HepG2 (cell line): Measurements from ENCODE around the gene IVD. TPM values are rescaled to one million over a fixed set of nuclear protein-coding genes. Genes with fewer than 3 reads are reported as not detected.

Source experiments
- ATAC-seq: fragments of 200-7000 bp; cut with Tn5 transposase; 3 replicates; pipeline ENCODE4 v1.9.1; 2020; ENCODE audit warnings: mild to moderate bottlenecking, moderate library complexity
- BruUV-seq: library from RNA; stranded (reverse); fragments of 400-500 nt; replicated peaks from 2 replicates; lab custom pipeline; 2021; lab: Mats Ljungman, UMichigan
- CTCF ChIA-PET: fragments of 300-600 bp; formaldehyde crosslinking; extraction: SDS; loops from one replicate; lab custom pipeline; 2021; ENCODE audit warnings: low total read pairs, inconsistent platforms, low intra/inter-chr PET ratio; lab: Yijun Ruan, JAX
- POLR2A ChIA-PET: fragments of 350-600 bp; sonication (Branson Sonifier 250); formaldehyde crosslinking; loops from one replicate; lab custom pipeline; 2020; ENCODE audit warnings: antibody characterized with exemption, inconsistent platforms; lab: Yijun Ruan, JAX
- DNase-seq: peaks from one replicate; pipeline ENCODE4 v3.0.0-alpha.2; 2015; ENCODE audit warnings: low spot score
- FAIRE-seq: peaks from 3 replicates; lab custom pipeline; 2011; peaks lifted over from hg19 to GRCh38; lab: Jason Lieb, UNC
- H2AFZ ChIP-seq: one replicate; pipeline ENCODE4 v1.6.1; 2011; ENCODE audit warnings: low read length, inconsistent platforms
- H3K27ac ChIP-seq: fragments of 300-600 bp; 3 replicates; pipeline ENCODE4 v1.8.0; 2011; ENCODE audit warnings: mixed run types, mild to moderate bottlenecking, mixed read lengths, low read length, inconsistent platforms; ENCODE audit not compliant: insufficient read depth; ENCODE audit errors: extremely low read length
- H3K27me3 ChIP-seq, 2 experiments: fragments of 200-600 bp in 1 of 2; 2 replicates in 1 of 2; 3 replicates in 1 of 2; pipeline versions ENCODE4 v1.6.0 to v1.8.0; 2011; ENCODE audit warnings: low read length in 2 of 2, mild to moderate bottlenecking in 2 of 2, moderate library complexity in 2 of 2, inconsistent platforms in 1 of 2; ENCODE audit not compliant: insufficient read depth in 2 of 2, control insufficient read depth in 1 of 2
- H3K36me3 ChIP-seq, 2 experiments: fragments of 200-600 bp in 1 of 2; replicated peaks in 1 of 2; 2 replicates in 1 of 2; 3 replicates in 1 of 2; pipeline versions ENCODE4 v1.5.1 to v1.8.0; 2011; ENCODE audit warnings: low read length in 2 of 2, inconsistent platforms in 1 of 2; ENCODE audit not compliant: insufficient read depth in 2 of 2, control insufficient read depth in 1 of 2
- H3K4me1 ChIP-seq: 2 replicates; pipeline ENCODE4 v1.5.1; 2012; ENCODE audit warnings: low read length, inconsistent platforms; ENCODE audit not compliant: insufficient read depth
- H3K4me2 ChIP-seq: 2 replicates; pipeline ENCODE4 v1.6.0; 2011; ENCODE audit warnings: low read depth, low read length, inconsistent platforms
- H3K4me3 ChIP-seq, 3 experiments: fragments of 200-600 bp in 1 of 3; sonication (generic), shearing (Covaris generic) in 1 of 3; replicated peaks in 1 of 3; 2 replicates each; pipeline ENCODE4 v1.5.1; 2011 to 2016; ENCODE audit warnings: low read length in 3 of 3, inconsistent platforms in 2 of 3, low read depth in 2 of 3, mild to moderate bottlenecking in 2 of 3, control low read depth in 1 of 3, mixed read lengths in 1 of 3; ENCODE audit not compliant: insufficient read depth in 1 of 3
- H3K79me2 ChIP-seq: one replicate; pipeline ENCODE4 v1.6.1; 2011; ENCODE audit warnings: low read length, inconsistent platforms; ENCODE audit not compliant: insufficient read depth
- H3K9ac ChIP-seq: 2 replicates; pipeline ENCODE4 v1.6.0; 2011; ENCODE audit warnings: mild to moderate bottlenecking, low read depth, low read length, inconsistent platforms; ENCODE audit not compliant: insufficient read depth
- H3K9me3 ChIP-seq: 2 replicates; pipeline ENCODE4 v1.5.1; 2012; ENCODE audit warnings: mild to moderate bottlenecking, low read length
- H4K20me1 ChIP-seq: 2 replicates; pipeline ENCODE4 v1.6.0; 2011; ENCODE audit warnings: inconsistent platforms, mild to moderate bottlenecking, low read length, moderate library complexity; ENCODE audit not compliant: insufficient read depth
- BRD4 ChIP-seq: sonication (generic); formaldehyde crosslinking; IDR thresholded peaks from 2 replicates; pipeline ENCODE4 v1.4.0; 2020; ENCODE audit warnings: missing genetic modification reagents
- CENPT ChIP-seq: sonication (generic); formaldehyde crosslinking; IDR thresholded peaks from 2 replicates; pipeline ENCODE4 v1.8.0; 2022; ENCODE audit warnings: low read depth, mild to moderate bottlenecking, moderate library complexity, missing genetic modification reagents
- ETS1 ChIP-seq: sonication (generic); formaldehyde crosslinking; IDR thresholded peaks from 2 replicates; pipeline ENCODE4 v1.4.0; 2020; ENCODE audit warnings: missing genetic modification reagents
- HES4 ChIP-seq: sonication (generic); formaldehyde crosslinking; IDR thresholded peaks from 2 replicates; pipeline ENCODE4 v1.9.0; 2021; ENCODE audit warnings: mild to moderate bottlenecking, missing genetic modification reagents, borderline replicate concordance
- HNRNPLL ChIP-seq: fragments of 200-400 bp; formaldehyde crosslinking; IDR thresholded peaks from 2 replicates; pipeline ENCODE4 v1.6.1; 2017; ENCODE audit warnings: mild to moderate bottlenecking, low read depth, low read length; ENCODE audit not compliant: poor library complexity, severe bottlenecking
- MXI1 ChIP-seq: IDR thresholded peaks from 3 replicates; pipeline ENCODE4 v1.6.1; 2012; ENCODE audit warnings: low read depth, low read length, inconsistent platforms, borderline replicate concordance
- MZF1 ChIP-seq: sonication (generic); formaldehyde crosslinking; IDR thresholded peaks from 2 replicates; pipeline ENCODE4 v1.8.1; 2023; ENCODE audit warnings: mild to moderate bottlenecking, missing genetic modification reagents, borderline replicate concordance
- PLRG1 ChIP-seq: fragments of 450-650 bp; conservative IDR thresholded peaks from 2 replicates; pipeline ENCODE4 v1.6.1; 2016
- TFDP2 ChIP-seq: sonication (generic); formaldehyde crosslinking; IDR thresholded peaks from 2 replicates; pipeline ENCODE4 v1.4.0; 2020; ENCODE audit warnings: missing genetic modification reagents
- THAP11 ChIP-seq: IDR thresholded peaks from 2 replicates; pipeline ENCODE4 v1.6.1; 2016; ENCODE audit warnings: missing biosample characterization, missing genetic modification reagents
- ZNF264 ChIP-seq: sonication (generic); formaldehyde crosslinking; IDR thresholded peaks from 2 replicates; pipeline ENCODE4 v1.4.0; 2020; ENCODE audit warnings: missing genetic modification reagents
- ZNF281 ChIP-seq: sonication (generic); formaldehyde crosslinking; IDR thresholded peaks from 2 replicates; pipeline ENCODE4 v1.4.0; 2020; ENCODE audit warnings: missing genetic modification reagents, borderline replicate concordance
- ZNF383 ChIP-seq: sonication (generic); formaldehyde crosslinking; IDR thresholded peaks from 2 replicates; pipeline ENCODE4 v1.4.0; 2020; ENCODE audit warnings: missing genetic modification reagents, mild to moderate bottlenecking, borderline replicate concordance
- ZNF644 ChIP-seq: IDR thresholded peaks from 2 replicates; pipeline ENCODE4 v1.6.1; 2016; ENCODE audit warnings: low read depth
- WGBS: methylation state at CpG from one replicate; pipeline ENCODE4 v1.1.6; 2017; ENCODE audit warnings: low lambda C conversion rate; 5-methylcytosine and 5-hydroxymethylcytosine counted together
- in situ Hi-C: cut with HindIII; loops from 2 replicates; pipeline ENCODE4 v1.10.0; 2017; ENCODE audit warnings: low pct_unique_long_range_greater_than_20kb; ENCODE audit not compliant: extremely low pct_ligation_motif_present
- intact Hi-C: fragments of 100-400 bp; cut with micrococcal nuclease; formaldehyde crosslinking; loops from one replicate; pipeline ENCODE4 v1.10.0; 2022; ENCODE audit not compliant: unreplicated experiment
- polyA plus RNA-seq, 8 experiments: library from polyadenylated mRNA; depleted of rRNA in 3 of 8; stranded (reverse) in 7 of 8; unstranded in 1 of 8; fragments of >200 nt; fragmentation: Illumina TruSeq in 4 of 8; extraction: Trizol in 4 of 8; gene quantifications; 2 replicates each; pipeline versions ENCODE4 v1.2.1 to v1.2.3, GENCODE V29; 2011 to 2016; ENCODE audit warnings: low read depth in 4 of 8, missing spikeins in 1 of 8, mixed read lengths in 1 of 8; ENCODE audit not compliant: insufficient read depth in 1 of 8
- total RNA-seq, 5 experiments: library from RNA; depleted of rRNA; stranded (reverse); fragments of >200 nt; fragmentation: Illumina TruSeq; extraction: Trizol; gene quantifications; 2 replicates each; pipeline ENCODE4 v1.2.3, GENCODE V29; 2016; ENCODE audit warnings: low read depth in 1 of 5

Gene IVD
- total and polyA plus RNA-seq, 2 of the 13 experiments (the other 11 are each of a cell fraction or from before 2014, with no cell fraction given): 48.0 to 53.9 TPM

- H3K9ac ChIP-seq: no peak overlapping the region
- ATAC-seq (no peak), DNase-seq (no peak), FAIRE-seq (no peak)
- no peaks in the 10 kb centered on the region; a peak in 1 of 5 replicates for H3K27me3 ChIP-seq
- H3K4me1 ChIP-seq: peaks cover 11% of the 10 kb centered on the region
- no peaks in the 10 kb centered on the region for H3K9me3 ChIP-seq
- H2AFZ ChIP-seq: no peak overlapping the region
- ChIA-PET POLR2A (interaction anchor here (1.3 kb wide), 1 partner anchor 9 kb away, joined by 3 read pairs; no protein-coding TSS in a partner anchor), CTCF (no interaction called here)
- no peaks in the 10 kb centered on the region for H3K79me2 ChIP-seq
- TF ChIP-seq ZNF383 (CRISPR knock-in tag) (no peak), HES4 (CRISPR knock-in tag) (no peak), PLRG1 (no peak), ZNF281 (CRISPR knock-in tag) (no peak), THAP11 (CRISPR knock-in tag) (no peak), BRD4 (CRISPR knock-in tag) (no peak), ZNF644 (CRISPR knock-in tag) (no peak), ETS1 (CRISPR knock-in tag) (no peak), ZNF264 (CRISPR knock-in tag) (no peak), MXI1 (no peak), CENPT (CRISPR knock-in tag) (no peak), HNRNPLL (no peak), TFDP2 (CRISPR knock-in tag) (no peak), MZF1 (no peak)
- intact Hi-C loops (no loop called here), in situ Hi-C loops (no loop called here)
- no peak overlapping the region for H3K27ac ChIP-seq
- peaks cover 12 to 38% of the 10 kb centered on the region in 2 experiments; a peak in 4 of 5 replicates for H3K36me3 ChIP-seq
- 96% methylated on average over 8 of the region's 10 CpGs for WGBS
- H3K4me3 ChIP-seq: no peak overlapping the region
- no TSS peak for BruUV-seq
- H4K20me1 ChIP-seq: no peaks in the 10 kb centered on the region; the same call in 1 of the 2 replicates
- H3K4me2 ChIP-seq: no peak overlapping the region
These were observed 12.5 kb downstream of the IVD start for GRCh38 chr15:40418126-40418525.
